GM19328 (cell line): ENCODE measurements around the gene MCM9.

Source experiments
- ATAC-seq: cut with Tn5 transposase; IDR thresholded peaks from one replicate; pipeline ENCODE4 v1.9.1; 2021; ENCODE audit warnings: mild to moderate bottlenecking, moderate library complexity; ENCODE audit not compliant: unreplicated experiment

The MCM9 gene

GRCh38 chr6:118934461-118935330 lies at the start of gene MCM9:
MCM9 (minus strand) TSS chr6:118935159; CDS start chr6:118931723, 3,436 bp downstream.
- peak; percentile 95 for ATAC-seq

- ATAC-seq: no peak
Measured at GRCh38 chr6:118984342-118984741, 49.4 kb upstream of the MCM9 start.

- ATAC-seq: no peak
Measured at GRCh38 chr6:118982575-118982911, 47.6 kb upstream of the MCM9 start.

- ATAC-seq: no peak
Measured at GRCh38 chr6:118981884-118982574, 47.1 kb upstream of the MCM9 start.

- ATAC-seq: no peak
Measured at GRCh38 chr6:118980063-118980462, 45.1 kb upstream of the MCM9 start.

- no peak for ATAC-seq
Measured at GRCh38 chr6:118974790-118975189, 39.8 kb upstream of the MCM9 start.

GRCh38 chr6:118971682-118972081 lies 36.7 kb upstream of the MCM9 start:
- ATAC-seq: no peak

GRCh38 chr6:118970866-118971265 lies 35.9 kb upstream of the MCM9 start:
- no peak for ATAC-seq

- no peak for ATAC-seq
Measured at GRCh38 chr6:118968416-118968815, 33.5 kb upstream of the MCM9 start.

- no peak for ATAC-seq
Measured at GRCh38 chr6:118967239-118967638, 32.3 kb upstream of the MCM9 start.

- ATAC-seq: no peak
Measured at GRCh38 chr6:118965843-118966370, 30.9 kb upstream of the MCM9 start.

- ATAC-seq: no peak
Measured at GRCh38 chr6:118965371-118965770, 30.4 kb upstream of the MCM9 start.

GRCh38 chr6:118963003-118963402 lies 28.0 kb upstream of the MCM9 start:
- ATAC-seq: no peak

GRCh38 chr6:118959903-118960302 lies 24.9 kb upstream of the MCM9 start:
- no peak for ATAC-seq

- no peak for ATAC-seq
Measured at GRCh38 chr6:118953391-118953790, 18.4 kb upstream of the MCM9 start.

- no peak for ATAC-seq
Measured at GRCh38 chr6:118952683-118953082, 17.7 kb upstream of the MCM9 start.

GRCh38 chr6:118945217-118945616 lies 10.3 kb upstream of the MCM9 start:
- ATAC-seq: no peak

GRCh38 chr6:118940770-118941169 lies 5.8 kb upstream of the MCM9 start:
- no peak for ATAC-seq

GRCh38 chr6:118939683-118940082 lies 4.7 kb upstream of the MCM9 start:
- no peak for ATAC-seq

- ATAC-seq: no peak
Measured at GRCh38 chr6:118935978-118936703, 1.2 kb upstream of the MCM9 start.

- peak; percentile 1 for ATAC-seq
Measured at GRCh38 chr6:118935331-118935668, 341 bp upstream of the MCM9 start.
